HG03097 (cell line): ENCODE measurements around the gene SRRM4.

ENCODE experiments used
- ATAC-seq: cut with Tn5 transposase; IDR thresholded peaks from one replicate; pipeline ENCODE4 v1.9.1; 2021; ENCODE audit not compliant: unreplicated experiment, low FRiP score

Gene SRRM4

DNA sequence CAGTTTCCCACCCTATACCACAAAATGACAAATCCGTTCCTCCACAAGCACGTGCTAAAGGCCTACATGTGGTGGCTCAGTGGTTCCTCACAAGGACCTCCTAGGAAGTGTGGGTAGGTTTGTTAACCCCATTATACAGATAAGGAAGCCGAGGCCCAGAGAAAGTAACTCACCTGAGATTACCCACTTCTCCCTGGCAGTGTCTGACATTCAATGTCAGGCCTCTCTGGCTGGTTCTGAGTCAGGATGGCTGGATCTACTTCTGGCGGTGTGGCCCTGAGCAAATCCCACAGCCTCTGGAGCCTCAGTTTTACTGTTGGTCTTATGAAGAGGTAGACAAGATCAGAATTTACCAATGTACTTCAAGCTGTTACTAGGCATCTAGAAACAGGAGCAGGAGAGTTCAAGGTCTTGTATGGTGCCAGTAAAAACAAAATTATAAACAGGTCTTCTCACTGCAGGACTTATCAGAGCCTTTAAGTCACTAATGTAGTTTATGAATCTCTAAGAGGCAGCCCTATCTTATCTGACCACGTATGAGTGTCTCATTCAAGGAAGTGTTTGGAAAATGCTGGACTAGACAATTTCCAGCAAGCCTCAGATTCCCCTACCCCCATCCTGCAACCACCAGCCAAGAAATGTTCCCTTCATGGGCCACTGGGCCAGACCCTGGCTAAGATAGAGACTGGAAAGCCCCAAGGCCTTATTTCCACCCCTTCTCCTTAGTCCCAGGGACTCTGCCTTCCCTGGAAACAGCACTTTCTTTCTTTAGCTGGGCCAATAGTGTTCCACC is 201.6 kb downstream of the SRRM4 start:
- ATAC-seq: no peak

DNA sequence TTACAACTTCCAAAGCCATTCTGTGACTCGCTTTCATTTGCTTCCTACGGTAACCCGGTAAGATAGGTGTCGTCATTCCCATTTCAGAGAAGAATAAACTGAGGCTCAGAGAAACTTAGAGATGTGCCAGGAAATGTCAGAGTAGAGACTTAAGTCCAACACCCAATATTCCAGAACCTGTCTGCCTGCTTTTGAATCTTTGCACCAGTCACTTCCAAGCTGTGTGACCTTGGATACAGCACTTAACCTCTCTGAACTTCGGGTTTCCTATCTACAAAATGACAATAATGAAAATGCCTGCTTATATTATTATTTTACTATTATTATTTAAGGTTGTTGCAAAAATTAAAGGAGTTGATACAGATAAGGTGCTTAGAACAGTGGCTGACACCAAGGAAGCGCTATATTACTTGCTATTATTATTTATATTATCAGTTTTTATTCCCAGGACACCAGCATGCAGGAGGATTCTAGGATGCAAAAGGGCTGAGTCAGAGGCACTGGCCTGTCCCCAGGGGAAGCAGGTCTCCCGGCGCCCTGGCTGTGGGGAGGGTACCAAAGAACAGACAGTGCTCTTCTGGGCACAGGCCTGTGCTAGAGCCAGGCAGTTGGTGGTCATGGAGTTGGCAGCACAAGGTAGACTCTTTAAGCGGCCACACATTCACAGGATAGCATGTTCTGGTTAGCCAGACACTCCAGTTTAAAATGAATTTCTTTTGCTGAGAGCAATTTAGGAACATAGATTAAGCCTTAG is 202.8 kb downstream of the SRRM4 start:
- no peak for ATAC-seq

- ATAC-seq: no peak
Measured at GRCh38 chr12:119195256-119195655, 213.9 kb downstream of the SRRM4 start.

- ATAC-seq: no peak
Measured at GRCh38 chr12:119198440-119198839, 217.1 kb downstream of the SRRM4 start.

DNA sequence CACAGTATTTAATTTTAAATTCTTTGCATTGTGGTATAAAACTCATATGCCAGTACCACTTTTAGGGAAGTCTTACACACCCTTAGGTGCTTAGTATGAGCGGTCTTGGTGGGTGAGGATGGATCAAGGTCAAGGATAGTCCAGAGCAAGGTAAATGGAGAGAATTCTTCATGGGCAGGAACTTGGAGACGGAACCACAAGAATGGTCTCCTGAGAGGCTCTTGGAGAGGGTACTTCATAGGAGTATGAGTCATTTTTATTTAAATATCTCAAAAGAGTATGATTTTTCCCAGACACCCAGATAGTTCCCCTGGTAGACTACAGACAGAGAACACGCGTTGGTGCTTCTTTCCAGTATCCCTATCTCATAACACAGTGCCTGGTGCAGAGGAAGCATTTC is 219.3 kb downstream of the SRRM4 start:
- no peak for ATAC-seq

DNA sequence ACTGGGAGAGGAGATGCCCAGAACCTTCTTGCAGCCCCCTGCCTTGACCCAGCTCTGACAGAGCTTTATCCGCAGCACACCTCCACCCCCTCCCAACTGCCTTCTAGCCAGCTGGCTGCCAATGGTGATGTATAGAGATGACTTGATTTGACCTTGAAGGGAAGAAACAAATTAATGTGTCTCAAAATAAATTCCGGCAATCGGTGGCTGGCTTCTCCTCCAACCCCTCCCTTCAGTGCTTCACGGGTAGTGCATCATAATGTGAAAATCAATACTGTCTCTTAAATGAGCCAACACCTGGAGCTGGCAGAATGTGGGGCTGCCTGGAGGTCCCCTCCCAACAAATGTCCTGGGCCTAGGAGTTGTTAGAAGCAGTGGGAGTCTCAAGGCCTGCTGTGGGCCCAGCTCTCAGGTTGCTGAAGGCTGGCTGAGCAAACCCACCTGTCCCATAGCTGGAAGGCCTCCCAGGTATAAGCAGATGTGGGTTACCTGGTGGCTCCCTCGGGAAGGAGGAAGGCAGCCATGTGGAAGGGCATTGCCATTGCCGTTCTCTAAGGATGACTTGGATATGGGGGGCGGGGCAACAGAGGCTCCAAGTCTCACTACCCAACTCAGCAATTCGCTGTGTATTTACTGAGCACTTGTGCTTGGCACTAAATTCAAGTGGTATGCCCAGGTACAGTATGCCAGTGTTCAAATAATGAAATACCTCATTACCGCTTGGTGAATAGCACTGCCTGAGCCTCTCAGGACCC is 220.6 kb downstream of the SRRM4 start:
- no peak for ATAC-seq

GRCh38 chr12:119202544-119202943 is 221.2 kb downstream of the SRRM4 start:
- ATAC-seq: no peak

GRCh38 chr12:119204131-119204530 is 222.8 kb downstream of the SRRM4 start:
- ATAC-seq: no peak

DNA sequence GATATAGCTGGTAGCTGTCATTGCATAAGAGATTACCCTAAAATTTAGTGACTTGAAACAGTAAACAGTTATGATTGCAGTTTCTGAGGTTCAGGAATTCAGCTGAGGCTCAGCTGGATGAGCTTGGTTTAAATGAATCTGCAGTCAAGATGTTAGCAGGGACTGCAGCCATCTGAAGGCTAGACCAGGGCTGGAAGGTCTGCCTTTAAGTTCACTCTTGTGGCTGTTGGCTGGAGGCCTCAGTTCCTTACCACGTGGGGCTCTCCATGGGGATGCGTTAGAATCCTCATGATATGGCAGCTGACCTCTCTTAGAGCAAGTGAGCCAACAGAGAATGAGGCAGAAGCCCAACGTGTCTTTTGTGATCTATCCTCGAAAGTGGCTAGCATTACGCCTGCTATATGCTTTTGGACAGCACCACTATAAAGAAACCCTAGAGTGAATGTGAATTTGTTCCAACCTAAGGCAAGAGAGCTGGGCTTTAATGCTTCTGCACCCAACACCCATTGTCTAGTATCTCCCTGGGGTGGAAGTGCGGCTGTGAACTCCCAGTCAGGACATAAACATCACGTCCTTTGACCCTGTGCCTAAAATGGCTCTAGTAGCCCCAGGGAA is 223.4 kb downstream of the SRRM4 start:
- no peak for ATAC-seq

DNA sequence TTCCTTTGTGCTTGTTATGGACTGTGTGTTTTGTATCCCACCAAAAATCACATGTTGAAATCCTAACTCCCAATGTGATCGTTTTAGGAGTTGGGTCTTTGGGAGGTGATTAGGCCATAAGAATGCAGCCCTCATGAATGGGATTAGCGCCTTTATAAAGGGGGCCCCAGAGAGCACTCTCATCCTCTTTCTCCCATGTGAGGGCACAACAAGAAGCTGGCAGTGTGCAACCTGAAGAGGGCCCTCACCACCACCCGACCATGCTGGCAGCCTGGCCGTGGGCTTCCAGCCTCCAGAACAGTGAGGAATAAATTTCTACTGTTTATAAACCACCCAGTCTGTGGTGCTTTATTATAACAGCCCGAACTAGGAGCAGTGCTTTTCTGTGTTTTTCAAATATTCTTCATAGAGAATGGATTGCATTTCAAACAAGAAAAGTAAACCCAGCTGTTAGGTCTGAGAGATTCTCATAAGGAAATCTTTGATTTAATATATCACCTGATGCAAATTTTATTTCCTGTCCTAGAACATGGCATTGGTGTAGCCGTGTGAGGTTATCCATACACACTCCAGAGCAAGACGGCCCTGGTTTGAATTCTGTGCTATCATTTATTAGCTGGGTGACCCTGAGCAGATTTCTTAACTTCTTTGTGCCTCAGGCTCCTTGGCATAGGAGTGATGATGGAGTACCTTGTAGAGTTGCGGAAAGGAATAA is 225.2 kb downstream of the SRRM4 start:
- ATAC-seq: no peak

DNA sequence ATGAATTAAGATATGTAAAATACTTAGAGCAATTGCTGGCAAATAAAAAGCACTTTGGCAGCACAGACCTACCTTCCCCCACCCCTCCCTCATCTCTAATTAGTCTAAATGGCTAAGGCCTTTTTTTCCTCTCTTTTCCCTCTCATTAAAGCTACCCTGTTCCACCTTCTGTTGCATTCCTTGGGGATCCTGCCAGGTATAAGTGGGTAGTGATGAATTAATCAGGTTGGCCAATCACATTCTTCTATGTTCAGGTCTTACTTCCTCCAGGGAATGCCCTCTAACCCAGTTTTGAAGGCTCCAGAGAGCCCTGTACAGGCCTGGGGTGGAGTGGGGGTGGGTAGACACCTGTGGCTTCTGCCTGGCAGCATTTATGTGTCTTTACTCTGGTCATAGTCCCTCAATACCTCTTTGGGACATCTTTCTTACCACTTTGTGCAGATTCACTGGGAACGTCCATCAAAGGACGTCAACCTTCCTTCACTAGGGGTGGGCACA is 225.8 kb downstream of the SRRM4 start:
- no peak for ATAC-seq

DNA sequence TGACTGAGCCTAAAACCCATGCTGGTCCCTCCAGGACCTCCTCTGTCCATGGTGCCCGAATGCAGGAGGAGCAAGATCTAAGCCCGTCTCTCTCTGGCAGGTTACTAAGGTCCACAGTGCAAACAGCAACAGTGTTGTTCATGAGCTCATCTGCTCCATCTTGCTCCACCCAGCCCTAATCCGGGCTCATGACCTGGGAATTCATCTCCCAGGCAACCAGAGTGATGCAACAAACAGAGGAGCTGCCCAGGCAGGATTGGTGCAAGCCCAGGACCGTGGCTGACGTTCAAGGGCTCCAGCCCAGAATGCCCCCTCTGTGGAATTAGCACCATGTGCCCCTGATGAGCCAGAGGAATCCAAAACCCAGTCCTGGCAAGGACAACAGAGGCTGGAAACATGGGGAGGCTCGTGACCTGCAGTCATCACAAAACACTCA is 227.3 kb downstream of the SRRM4 start:
- ATAC-seq: no peak

GRCh38 chr12:119211884-119212283 is 230.5 kb downstream of the SRRM4 start:
- no peak for ATAC-seq
